Measurements from ENCODE around the gene ADAM17.

ADAM17 gene

DNA sequence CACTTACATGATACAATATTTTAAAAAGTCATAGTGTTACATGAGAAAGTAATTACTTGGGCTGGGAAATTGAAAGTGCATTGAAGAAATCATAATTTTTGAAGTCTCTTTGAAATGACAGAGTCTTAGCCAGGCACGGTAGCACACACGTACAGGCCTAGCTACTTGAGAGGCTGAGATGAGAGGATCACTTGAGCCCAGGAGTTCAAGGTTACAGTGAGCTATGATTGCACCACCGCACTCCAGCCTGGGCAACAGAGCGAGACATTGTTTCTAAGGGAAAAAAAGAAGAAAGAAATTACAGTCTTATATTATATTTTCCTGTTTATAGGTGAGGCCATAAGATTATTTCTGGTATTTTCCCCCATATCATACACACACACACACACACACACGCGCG lies 90.5 kb downstream of the ADAM17 start:
- no peak for DNase-seq

DNA sequence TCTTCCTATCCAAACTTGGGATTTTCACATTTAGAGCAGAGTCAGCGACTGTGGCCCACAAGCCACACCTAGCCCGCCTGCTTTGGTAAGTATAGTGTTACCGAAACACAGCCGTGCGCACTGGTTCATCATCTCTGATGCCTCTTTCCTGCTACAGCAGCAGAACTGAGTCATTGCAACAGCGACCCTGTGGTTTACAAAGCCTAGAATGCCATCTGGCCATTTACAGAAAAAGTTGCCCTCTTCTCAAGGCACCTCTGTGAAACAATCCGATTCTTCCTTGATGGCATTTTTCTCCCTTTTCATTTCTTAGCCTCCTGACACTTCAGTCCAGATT lies 92.0 kb downstream of the ADAM17 start:
- DNase-seq: peak; percentile 31

DNA sequence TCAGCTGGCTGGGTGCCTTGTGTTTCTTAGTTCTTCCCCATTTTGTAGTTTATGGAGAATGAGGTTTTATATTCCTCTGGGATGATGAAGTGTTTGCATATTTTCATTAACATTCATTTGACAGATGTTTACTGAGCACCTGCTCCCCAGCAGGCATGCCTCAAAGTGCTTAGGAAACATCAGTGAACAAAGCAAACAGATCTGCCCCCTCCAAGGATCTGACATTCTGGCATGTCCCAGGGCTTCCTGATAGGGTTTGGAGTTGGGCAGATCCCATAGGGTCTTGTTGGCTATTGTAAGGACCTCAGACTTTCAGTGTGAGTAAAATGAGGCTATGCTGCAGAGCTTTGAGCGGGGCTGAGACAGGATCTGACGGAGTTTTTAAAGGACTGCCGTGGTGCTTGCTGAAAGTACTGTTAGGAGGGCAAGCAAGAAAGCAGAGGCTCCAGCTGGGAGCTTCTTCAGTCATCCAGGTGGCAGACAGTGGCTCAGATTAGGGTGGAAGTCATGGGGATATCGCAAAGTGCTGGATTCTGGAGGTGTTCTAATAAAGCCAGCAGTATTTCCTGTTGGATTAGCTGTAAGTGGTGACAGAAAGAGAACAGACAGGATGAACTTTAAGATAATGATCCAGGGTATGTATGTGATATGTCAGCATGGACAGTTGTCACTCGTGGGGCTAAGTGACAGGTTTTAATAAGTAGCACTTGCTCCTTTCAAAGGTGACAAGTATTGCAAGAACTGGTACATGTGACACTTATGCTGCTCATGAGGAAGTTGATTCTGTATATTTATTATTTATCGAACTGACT lies 92.5 kb downstream of the ADAM17 start:
- no peak for DNase-seq

DNA sequence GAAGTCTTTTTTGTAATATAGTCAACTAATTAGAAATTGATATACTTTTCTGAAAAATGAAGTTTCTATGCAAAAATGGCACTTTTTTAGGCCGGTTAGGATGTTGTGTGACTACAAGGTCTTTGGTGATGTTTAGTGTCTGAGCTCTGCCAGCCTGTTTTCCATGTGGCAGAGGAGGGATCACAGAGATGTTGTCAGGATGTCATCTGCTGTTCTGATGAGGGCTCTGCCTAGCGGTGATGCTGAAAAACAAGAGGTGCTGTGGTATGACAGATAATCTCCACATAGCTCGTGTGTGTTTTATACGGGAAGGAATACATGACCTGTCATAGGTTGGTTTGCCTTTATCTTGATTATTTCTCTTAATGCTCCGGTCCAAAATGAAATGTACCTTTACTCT lies 93.3 kb downstream of the ADAM17 start:
- no peak for DNase-seq

DNA sequence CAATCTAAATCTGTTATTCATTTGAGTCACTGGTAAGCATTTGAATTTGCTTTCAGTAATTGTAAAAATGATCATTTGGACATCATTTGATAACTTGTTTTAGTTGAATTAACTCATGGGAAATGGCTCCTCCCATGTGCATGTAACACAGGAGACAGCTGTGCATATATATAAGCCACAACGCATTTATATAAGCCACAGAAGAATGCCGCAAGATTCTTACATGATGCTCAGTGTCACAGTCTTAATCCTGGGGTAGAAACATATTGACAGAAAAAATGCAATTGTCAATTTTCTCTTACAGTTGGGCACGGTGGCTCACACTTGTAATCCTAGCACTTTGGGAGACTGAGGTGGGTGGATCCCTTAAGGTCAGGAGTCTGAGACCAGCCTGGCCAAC lies 94.6 kb downstream of the ADAM17 start:
- no peak for DNase-seq

DNA sequence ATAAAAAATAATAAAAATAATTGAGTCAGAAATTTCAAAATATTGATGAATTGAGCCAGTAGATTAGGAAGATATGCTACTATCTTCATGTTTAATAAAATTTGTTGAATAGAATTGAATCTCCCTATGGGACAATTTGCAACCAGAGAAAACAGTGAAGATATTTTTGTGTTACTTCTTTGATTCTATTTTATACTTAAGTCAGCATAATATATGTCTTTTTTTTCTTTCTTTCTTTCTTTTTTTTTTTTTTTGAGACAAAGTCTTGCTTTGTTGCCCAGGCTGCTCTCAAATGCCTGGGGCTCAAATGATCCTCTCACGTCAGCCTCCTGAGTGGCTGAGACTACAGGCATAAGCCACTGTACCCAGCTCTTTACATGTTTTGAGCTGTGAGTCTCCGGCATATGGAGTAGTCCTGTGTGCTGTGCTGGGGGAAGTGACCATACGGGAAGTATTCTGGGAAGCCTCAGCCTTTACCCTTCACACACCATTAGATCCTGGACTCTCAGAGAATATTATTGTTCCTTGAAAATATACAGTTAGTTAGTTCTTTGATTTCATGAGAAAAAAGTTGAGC lies 95.1 kb downstream of the ADAM17 start:
- DNase-seq: no peak

DNA sequence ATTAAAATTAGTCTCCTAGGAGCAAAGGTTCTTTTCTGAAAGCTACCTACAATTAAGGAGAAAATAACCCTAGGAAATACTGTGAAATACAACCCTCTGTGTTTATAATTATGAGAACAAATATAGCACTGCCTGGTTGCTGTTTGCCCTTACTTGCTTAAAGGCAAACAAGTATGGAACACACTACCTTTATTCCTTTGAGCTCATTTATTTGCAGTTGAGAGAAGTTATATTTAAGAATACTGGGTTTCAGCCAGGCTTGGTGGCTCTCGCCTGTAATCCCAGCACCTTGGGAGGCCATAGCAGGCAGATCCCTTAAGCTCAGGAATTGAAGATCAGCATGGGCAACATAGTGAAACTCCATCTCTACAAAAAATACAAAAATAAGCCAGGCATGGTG lies 104.4 kb downstream of the ADAM17 start:
- DNase-seq: no peak

DNA sequence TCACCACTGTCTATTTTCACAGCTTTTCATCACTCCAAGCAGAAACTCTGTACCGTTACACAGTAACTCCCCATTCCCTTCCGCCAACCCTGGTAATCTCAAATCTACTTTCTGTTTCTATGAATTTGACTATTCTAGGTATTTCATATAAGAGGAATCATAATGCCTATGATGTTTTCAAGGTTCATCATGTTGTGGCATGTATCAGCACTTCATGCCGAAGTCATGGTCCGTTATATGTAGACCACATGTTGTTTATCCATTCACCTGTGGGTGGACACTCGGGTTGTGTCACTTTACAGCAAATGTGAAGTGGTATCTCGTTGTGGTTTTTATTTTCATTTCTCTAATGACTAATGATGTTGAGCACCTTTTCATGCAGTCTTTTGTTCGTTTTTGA lies 110.5 kb downstream of the ADAM17 start:
- no peak for DNase-seq

DNA sequence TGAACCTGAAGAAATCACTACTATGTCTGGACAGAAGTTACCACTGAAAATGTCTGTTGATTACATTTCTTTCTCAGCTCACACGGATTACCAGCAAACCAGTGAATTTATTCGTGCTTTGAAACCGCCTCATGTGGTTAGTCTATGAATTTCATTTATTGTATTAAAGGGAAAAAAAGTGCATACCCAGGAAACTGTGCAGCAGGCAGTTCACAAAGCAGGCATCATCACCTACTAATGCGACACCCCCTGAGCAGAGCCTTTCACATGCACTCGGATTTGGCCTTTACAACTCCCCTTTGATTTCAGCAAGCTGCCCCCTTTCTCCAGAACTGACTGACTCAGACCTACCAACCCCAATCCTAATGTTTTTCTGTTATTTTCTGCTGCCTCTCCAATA lies 112.1 kb downstream of the ADAM17 start:
- no peak for DNase-seq

DNA sequence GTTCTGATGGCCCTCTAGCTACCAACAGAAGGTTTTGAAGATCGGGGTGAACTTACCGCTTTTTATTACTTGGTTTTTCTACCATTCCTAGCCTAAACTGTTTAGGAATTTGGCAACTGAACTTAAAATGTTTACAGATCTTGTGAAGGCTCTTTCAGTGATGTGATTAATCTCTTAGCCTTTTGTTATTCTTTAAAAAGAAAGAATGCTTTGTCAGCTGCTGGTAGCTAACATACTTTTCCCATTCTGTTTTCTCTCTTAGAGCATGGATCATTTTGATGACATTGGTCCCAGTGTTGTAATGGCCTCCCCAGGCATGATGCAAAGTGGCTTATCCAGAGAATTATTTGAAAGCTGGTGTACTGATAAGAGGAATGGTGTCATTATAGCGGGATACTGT lies 114.1 kb downstream of the ADAM17 start:
- no peak for DNase-seq

DNA sequence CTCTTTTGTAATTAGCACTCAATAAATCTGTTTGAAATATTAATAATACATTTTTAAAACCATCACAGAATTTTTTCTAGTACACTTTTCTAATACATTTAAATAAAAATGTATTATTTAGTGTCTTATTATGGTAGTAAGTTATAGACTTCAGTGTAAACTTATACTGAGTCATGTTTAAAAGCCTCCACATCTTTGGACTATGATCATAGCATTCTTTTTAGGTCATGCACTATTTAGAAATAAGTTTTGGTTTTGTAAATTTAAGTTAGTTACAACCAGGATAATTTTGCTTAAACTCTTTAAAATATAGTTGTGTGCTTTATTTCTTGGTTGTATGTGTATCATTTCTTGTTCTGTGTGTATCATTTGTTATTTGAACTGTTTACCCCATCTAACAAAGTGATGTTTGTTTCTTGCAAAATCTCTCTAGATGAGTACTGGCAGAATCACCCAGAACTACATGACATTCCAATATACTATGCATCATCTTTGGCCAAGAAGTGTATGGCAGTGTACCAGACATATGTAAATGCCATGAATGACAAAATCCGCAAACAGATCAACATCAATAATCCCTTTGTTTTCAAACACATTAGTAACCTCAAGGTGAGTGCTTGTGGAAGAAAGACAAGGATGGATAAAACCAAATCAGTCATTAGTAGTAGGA lies 115.4 kb downstream of the ADAM17 start:
- DNase-seq: peak; percentile 68

DNA sequence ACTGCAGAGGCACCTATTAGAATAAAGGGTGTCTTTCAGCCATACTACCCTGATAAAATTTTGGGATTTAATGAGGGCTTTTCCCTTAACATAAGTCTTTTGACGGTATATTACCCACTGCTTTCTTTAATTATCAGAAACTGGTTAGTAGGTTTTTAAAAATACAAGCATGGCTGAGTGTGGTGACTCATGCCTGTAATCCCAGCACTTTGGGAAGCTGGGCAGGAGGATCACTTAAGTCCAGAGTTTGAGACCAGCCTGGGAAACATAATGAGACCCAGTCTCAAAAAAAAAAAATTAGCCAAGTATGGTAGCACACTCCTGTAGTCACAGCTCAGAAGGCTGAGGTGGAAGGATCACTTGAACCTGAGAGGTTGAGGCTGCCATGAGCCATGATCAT lies 116.1 kb downstream of the ADAM17 start:
- DNase-seq: peak; percentile 43

All from EL (cell line).